Measurements from ENCODE around the gene FNDC3A. TPM values are rescaled to one million over a fixed set of nuclear protein-coding genes. Genes with fewer than 3 reads are reported as not detected.
A peak's percentile ranks its signal among the peaks of the same experiment; 100 is the strongest.
"Not testable (repeated sequence)": the region's sequence is repeated elsewhere in the genome, so short reads cannot be mapped to it uniquely, and the experiment has no call there.

Gene FNDC3A
- total and polyA plus RNA-seq, 3 experiments from 2014 or later = 8.8 to 22.7 (median 21.8) TPM

- Histone ChIP-seq H3K36me3 (ENCODE audit: insufficient read depth, low read length) (peaks cover 12% of the 10 kb centered on the region), H3K9me3 (ENCODE audit: low read length) (no peaks in the 10 kb centered on the region), H3K27me3 (ENCODE audit: insufficient read depth, low read length, poor library complexity, severe bottlenecking) (no peaks in the 10 kb centered on the region), H3K4me3 (ENCODE audit: low read length) (no peak overlapping the region), H3K4me1 (ENCODE audit: insufficient read depth, low read length) (peaks cover 9% of the 10 kb centered on the region), H3K27ac (ENCODE audit: low read depth, low read length) (no peak overlapping the region)
- Mint-ChIP-seq H3K4me3 (no peak overlapping the region), H3K27ac (peak overlapping the region in 7 of 8 donors; percentile 12 to 81 (median 49)), H3K9me3 (no peaks in the 10 kb centered on the region), H3K36me3 (peaks cover 2 to 80% (median 24%) of the 10 kb centered on the region in 3 donors), H3K27me3 (no peaks in the 10 kb centered on the region), H3K4me1 (peaks cover 18 to 32% (median 19%) of the 10 kb centered on the region in 3 donors)
- ChIA-PET POLR2A (no interaction called here), CTCF (no interaction called here)
- no peak for DNase-seq
These were observed 165.3 kb downstream of the FNDC3A start for GRCh38 chr13:49140910-49141611.

- CTCF ChIA-PET = no interaction called here
- H3K4me3 ChIP-seq (ENCODE audit: low read length) = peak overlapping the region; percentile 37
These were observed 171.2 kb downstream of the FNDC3A start for GRCh38 chr13:49146950-49147355.

GRCh38 chr13:49148405-49148804, 172.7 kb downstream of the FNDC3A start:
- no peak for DNase-seq
- CTCF ChIA-PET = no interaction called here
- no peaks in the 10 kb centered on the region for H3K27me3 ChIP-seq (ENCODE audit: insufficient read depth, low read length, poor library complexity, severe bottlenecking)
- no peak overlapping the region for H3K27ac ChIP-seq (ENCODE audit: low read depth, low read length)
- Mint-ChIP-seq H3K27me3 (no peaks in the 10 kb centered on the region), H3K4me1 (peaks cover 44 to 54% (median 51%) of the 10 kb centered on the region in 3 donors), H3K4me3 (peak overlapping the region in 2 of 7 donors; percentile 35 to 47), H3K27ac (peak overlapping the region in 4 of 8 donors; percentile 6 to 91 (median 67)), H3K9me3 (peaks cover 11 to 22% (median 18%) of the 10 kb centered on the region in 5 donors), H3K36me3 (peaks cover 42 to 68% (median 50%) of the 10 kb centered on the region in 3 donors)
- H3K4me1 ChIP-seq (ENCODE audit: insufficient read depth, low read length) = peaks cover 8% of the 10 kb centered on the region
- no peaks in the 10 kb centered on the region for H3K9me3 ChIP-seq (ENCODE audit: low read length)
- peaks cover 5% of the 10 kb centered on the region for H3K36me3 ChIP-seq (ENCODE audit: insufficient read depth, low read length)
- no peak overlapping the region for H3K4me3 ChIP-seq (ENCODE audit: low read length)
- POLR2A ChIA-PET = no interaction called here

More at GRCh38 chr13:49146950-49147355, 171.2 kb downstream of the FNDC3A start:
- Mint-ChIP-seq H3K9me3 (peaks cover 9 to 19% (median 14%) of the 10 kb centered on the region in 5 donors), H3K4me1 (peaks cover 42 to 54% (median 54%) of the 10 kb centered on the region in 3 donors), H3K4me3 (peak overlapping the region; percentile 81 to 90 (median 86)), H3K36me3 (peaks cover 43 to 72% (median 47%) of the 10 kb centered on the region in 3 donors), H3K27ac (peak overlapping the region; percentile 62 to 96 (median 91)), H3K27me3 (no peaks in the 10 kb centered on the region)
- DNase-seq = peak in 2 of 5 donors; percentile 35 to 49
- H3K36me3 ChIP-seq (ENCODE audit: insufficient read depth, low read length) = peaks cover 5% of the 10 kb centered on the region
- H3K9me3 ChIP-seq (ENCODE audit: low read length) = no peaks in the 10 kb centered on the region
- no peaks in the 10 kb centered on the region for H3K27me3 ChIP-seq (ENCODE audit: insufficient read depth, low read length, poor library complexity, severe bottlenecking)
- POLR2A ChIA-PET = interaction anchor here (0.6 to 1.2 kb wide), 2 partner anchors 171 to 576 kb away, joined by 3 read pairs; partner anchors contain the start of gene FNDC3A
- peaks cover 8% of the 10 kb centered on the region for H3K4me1 ChIP-seq (ENCODE audit: insufficient read depth, low read length)
- peak overlapping the region; percentile 27 for H3K27ac ChIP-seq (ENCODE audit: low read depth, low read length)

DNA sequence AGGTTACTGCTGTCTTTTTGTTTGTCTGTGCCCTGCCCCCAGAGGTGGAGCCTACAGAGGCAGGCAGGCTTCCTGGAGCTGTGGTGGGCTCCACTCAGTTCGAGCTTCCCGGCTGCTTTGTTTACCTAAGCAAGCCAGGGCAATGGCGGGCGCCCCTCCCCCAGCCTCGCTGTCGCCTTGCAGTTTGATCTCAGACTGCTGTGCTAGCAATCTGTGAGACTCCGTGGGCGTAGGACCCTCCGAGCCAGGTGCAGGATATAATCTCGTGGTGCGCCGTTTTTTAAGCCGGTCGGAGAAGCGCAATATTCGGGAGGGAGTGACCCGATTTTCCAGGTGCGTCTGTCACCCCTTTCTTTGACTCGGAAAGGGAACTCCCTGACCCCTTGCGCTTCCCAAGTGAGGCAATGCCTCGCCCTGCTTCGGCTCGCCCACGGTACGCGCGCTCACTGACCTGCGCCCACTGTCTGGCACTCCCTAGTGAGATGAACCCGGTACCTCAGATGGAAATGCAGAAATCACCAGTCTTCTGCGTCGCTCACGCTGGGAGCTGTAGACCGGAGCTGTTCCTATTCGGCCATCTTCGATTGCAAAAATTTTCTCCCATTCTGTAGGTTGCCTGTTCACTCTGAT, 182.4 kb downstream of the FNDC3A start:
- H3K4me3 ChIP-seq (ENCODE audit: low read length); DNase-seq; H3K27me3 ChIP-seq (ENCODE audit: insufficient read depth, low read length, poor library complexity, severe bottlenecking); H3K27ac Mint-ChIP-seq; POLR2A ChIA-PET; H3K9me3 ChIP-seq (ENCODE audit: low read length); H3K36me3 ChIP-seq (ENCODE audit: insufficient read depth, low read length); H3K4me1 ChIP-seq (ENCODE audit: insufficient read depth, low read length); CTCF ChIA-PET; H3K9me3 Mint-ChIP-seq; H3K27me3 Mint-ChIP-seq; H3K4me3 Mint-ChIP-seq; H3K27ac ChIP-seq (ENCODE audit: low read depth, low read length): not testable (repeated sequence)
- peaks cover 18 to 25% (median 25%) of the 10 kb centered on the region in 3 donors for H3K4me1 Mint-ChIP-seq
- peaks cover 29 to 44% (median 30%) of the 10 kb centered on the region in 3 donors for H3K36me3 Mint-ChIP-seq

DNA sequence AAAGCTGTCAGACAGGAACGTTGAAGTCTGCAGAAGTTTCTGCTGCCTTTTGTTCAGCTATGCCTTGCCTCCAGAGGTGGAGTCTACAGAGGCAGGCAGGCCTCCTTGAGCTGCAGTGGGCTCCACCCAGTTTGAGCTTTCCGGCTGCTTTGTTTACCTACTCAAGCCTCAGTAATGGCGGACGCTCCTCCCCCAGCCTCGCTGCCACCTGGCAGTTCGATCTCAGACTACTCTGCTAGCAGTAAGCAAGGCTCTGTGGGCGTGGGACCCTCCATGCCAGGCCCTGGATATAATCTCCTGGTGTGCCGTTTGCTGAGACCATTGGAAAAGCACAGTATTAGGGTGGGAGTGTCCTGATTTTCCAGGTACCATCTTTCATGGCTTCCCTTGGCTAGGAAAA, 187.4 kb downstream of the FNDC3A start:
- POLR2A ChIA-PET; H3K27ac ChIP-seq (ENCODE audit: low read depth, low read length); H3K4me1 ChIP-seq (ENCODE audit: insufficient read depth, low read length); H3K27me3 ChIP-seq (ENCODE audit: insufficient read depth, low read length, poor library complexity, severe bottlenecking); H3K4me3 ChIP-seq (ENCODE audit: low read length); H3K4me3 Mint-ChIP-seq; DNase-seq; H3K9me3 ChIP-seq (ENCODE audit: low read length); H3K27ac Mint-ChIP-seq; H3K27me3 Mint-ChIP-seq: not testable (repeated sequence)
- CTCF ChIA-PET = interaction anchor here (1.6 kb wide), 1 partner anchor 118 kb away, joined by 3 read pairs; no protein-coding TSS in a partner anchor
- H3K4me1 Mint-ChIP-seq = peaks cover 21 to 36% (median 34%) of the 10 kb centered on the region in 3 donors
- peaks cover 51 to 84% (median 52%) of the 10 kb centered on the region in 3 donors for H3K36me3 Mint-ChIP-seq
- H3K36me3 ChIP-seq (ENCODE audit: insufficient read depth, low read length) = peaks cover 17% of the 10 kb centered on the region
- H3K9me3 Mint-ChIP-seq = peaks cover 5 to 25% (median 17%) of the 10 kb centered on the region in 5 donors

DNA sequence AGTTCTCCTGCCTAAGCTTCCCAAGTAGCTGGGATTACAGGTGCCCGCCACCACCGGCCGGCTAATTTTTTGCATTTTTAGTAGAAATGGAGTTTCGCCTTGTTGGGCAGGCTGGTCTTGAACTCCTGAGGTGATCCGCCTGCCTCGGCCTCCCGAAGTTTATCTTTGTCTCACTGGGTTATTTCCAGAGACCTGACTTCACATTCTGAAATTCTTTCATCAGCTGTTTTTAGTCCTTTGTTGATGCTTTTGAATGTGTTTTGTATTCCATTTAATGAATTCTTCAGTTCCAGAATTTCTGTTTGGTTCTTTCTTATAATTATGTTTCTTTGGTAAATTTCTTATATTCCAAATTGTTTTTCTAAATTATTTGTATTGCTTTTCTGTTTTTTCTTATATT, 189.0 kb downstream of the FNDC3A start:
- Mint-ChIP-seq H3K9me3 (peaks cover 5 to 25% (median 17%) of the 10 kb centered on the region in 5 donors), H3K4me3 (no peak overlapping the region), H3K4me1 (peaks cover 14 to 22% (median 21%) of the 10 kb centered on the region in 3 donors), H3K36me3 (peaks cover 42 to 79% (median 45%) of the 10 kb centered on the region in 3 donors), H3K27me3 (no peaks in the 10 kb centered on the region), H3K27ac (peak overlapping the region in 1 of 8 donors; percentile 50)
- ChIA-PET POLR2A (no interaction called here), CTCF (no interaction called here)
- Histone ChIP-seq H3K36me3 (ENCODE audit: insufficient read depth, low read length) (peaks cover 17% of the 10 kb centered on the region), H3K27ac (ENCODE audit: low read depth, low read length) (no peak overlapping the region), H3K27me3 (ENCODE audit: insufficient read depth, low read length, poor library complexity, severe bottlenecking) (no peaks in the 10 kb centered on the region), H3K9me3 (ENCODE audit: low read length) (peaks cover 3% of the 10 kb centered on the region), H3K4me1 (ENCODE audit: insufficient read depth, low read length) (peaks cover 4% of the 10 kb centered on the region), H3K4me3 (ENCODE audit: low read length) (no peak overlapping the region)
- no peak for DNase-seq

- peak overlapping the region in 2 of 8 donors; percentile 21 to 43 for H3K27ac Mint-ChIP-seq
- peaks cover 37 to 80% (median 40%) of the 10 kb centered on the region in 3 donors for H3K36me3 Mint-ChIP-seq
- H3K4me1 Mint-ChIP-seq = peaks cover 6 to 21% (median 20%) of the 10 kb centered on the region in 3 donors
- Histone ChIP-seq H3K36me3 (ENCODE audit: insufficient read depth, low read length) (peaks cover 17% of the 10 kb centered on the region), H3K9me3 (ENCODE audit: low read length) (peaks cover 3% of the 10 kb centered on the region), H3K27ac (ENCODE audit: low read depth, low read length) (no peak overlapping the region), H3K4me3 (ENCODE audit: low read length) (no peak overlapping the region), H3K4me1 (ENCODE audit: insufficient read depth, low read length) (peaks cover 4% of the 10 kb centered on the region), H3K27me3 (ENCODE audit: insufficient read depth, low read length, poor library complexity, severe bottlenecking) (no peaks in the 10 kb centered on the region)
- ChIA-PET CTCF (no interaction called here), POLR2A (no interaction called here)
- DNase-seq = no peak
- no peaks in the 10 kb centered on the region for H3K27me3 Mint-ChIP-seq
- no peak overlapping the region for H3K4me3 Mint-ChIP-seq
- peaks cover 5 to 25% (median 17%) of the 10 kb centered on the region in 5 donors for H3K9me3 Mint-ChIP-seq
These were observed 190.4 kb downstream of the FNDC3A start for GRCh38 chr13:49165798-49166752.

Measured in CD8-positive, alpha-beta memory T cell (primary cell).